Peyer's patch (tissue), 4 donors: ENCODE measurements around the gene SYNPO2. TPM values are rescaled to one million over a fixed set of nuclear protein-coding genes. Genes with fewer than 3 reads are reported as not detected.

ENCODE experiments used
- DNase-seq, 3 donors: peaks; one replicate each; pipeline ENCODE4 v3.0.0-alpha.2; 2017 to 2019
- H3K27ac ChIP-seq, 4 donors: fragments of 200-600 bp; sonication (generic); one replicate each; pipeline ENCODE4 v1.5.1; 2016 to 2019
- H3K27me3 ChIP-seq, 2 donors: fragments of 200-600 bp; sonication (generic); one replicate each; pipeline ENCODE4 v1.5.1; 2019
- H3K36me3 ChIP-seq, 3 donors: fragments of 200-600 bp; sonication (generic); one replicate each; pipeline ENCODE4 v1.5.1; 2016 to 2019
- H3K4me1 ChIP-seq, 4 donors: fragments of 200-600 bp; sonication (generic); one replicate each; pipeline ENCODE4 v1.5.1; 2016 to 2019
- H3K4me3 ChIP-seq, 4 donors: fragments of 200-600 bp; sonication (generic); 1 replicate in 3 of 4; 2 replicates in 1 of 4; pipeline ENCODE4 v1.5.1; 2016 to 2019; ENCODE audit warnings: mild to moderate bottlenecking in 1 of 4
- H3K9me3 ChIP-seq, 4 donors: fragments of 200-600 bp; sonication (generic); one replicate each; pipeline ENCODE4 v1.5.1; 2016 to 2019; ENCODE audit warnings: mild to moderate bottlenecking in 1 of 4
- CTCF ChIP-seq, 6 experiments: fragments of 450-650 bp in 4 of 6; fragments of 200-600 bp in 2 of 6; sonication (generic) in 1 of 6; IDR thresholded peaks; one replicate each; pipeline ENCODE4 v1.5.1; 2017 to 2019; ENCODE audit warnings: antibody characterized with exemption in 6 of 6, mild to moderate bottlenecking in 3 of 6, moderate library complexity in 1 of 6
- POLR2A ChIP-seq, 2 donors: fragments of 450-650 bp; IDR thresholded peaks; one replicate each; pipeline ENCODE4 v1.5.1; 2017; ENCODE audit warnings: antibody characterized with exemption in 2 of 2, mild to moderate bottlenecking in 2 of 2, moderate library complexity in 2 of 2
- total RNA-seq, 4 donors: library from RNA; depleted of rRNA; stranded (reverse); fragments of >200 nt; gene quantifications; one replicate each; pipeline ENCODE4 v1.1.0, GENCODE V29; 2016

SYNPO2 gene
- total RNA-seq, 4 donors from 2014 or later: 24.9 to 77.6 (median 41.1) TPM

GRCh38 chr4:118884716-118885115 is 3.9 kb upstream of the SYNPO2 start:
- no peak for DNase-seq
- H3K9me3 ChIP-seq: no peaks in the 10 kb centered on the region
- H3K4me3 ChIP-seq: no peak overlapping the region
- no peak overlapping the region for H3K27ac ChIP-seq
- no peaks in the 10 kb centered on the region for H3K36me3 ChIP-seq
- H3K27me3 ChIP-seq: no peaks in the 10 kb centered on the region
- peaks cover 0 to 7% (median 4%) of the 10 kb centered on the region in 4 donors for H3K4me1 ChIP-seq
- TF ChIP-seq POLR2A (IDR thresholded peaks at IDR 0.05) (no peak), CTCF (IDR thresholded peaks at IDR 0.05) (no peak)

DNA sequence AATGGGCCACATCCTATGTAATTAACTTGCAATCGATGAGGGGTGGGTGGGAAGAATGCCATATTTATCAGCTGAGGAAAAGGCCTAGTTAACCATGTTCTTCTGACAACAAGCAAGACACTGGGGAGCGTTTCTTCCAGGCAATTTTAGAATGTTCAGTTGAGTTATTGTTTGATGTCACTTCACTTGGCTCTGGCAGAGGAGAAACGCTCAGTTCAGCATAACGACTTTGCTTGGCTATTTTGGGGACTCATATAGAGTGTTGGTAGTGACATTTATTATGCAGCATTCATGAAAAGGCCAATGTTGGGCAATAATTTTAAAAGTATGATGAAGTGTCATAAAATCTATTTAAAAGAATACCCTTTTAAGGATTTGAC is 648 bp downstream of the SYNPO2 start:
- peak overlapping the region; percentile 40 to 81 (median 64) for H3K27ac ChIP-seq
- no peak for DNase-seq

GRCh38 chr4:118894034-118894433 is 5.4 kb downstream of the SYNPO2 start:
- H3K4me1 ChIP-seq: peaks cover 0 to 3% (median 0%) of the 10 kb centered on the region in 4 donors
- peak overlapping the region in 2 of 4 donors; percentile 25 to 81 for H3K27ac ChIP-seq

More for the DNA sequence above, 648 bp downstream of the SYNPO2 start:
- no peaks in the 10 kb centered on the region for H3K27me3 ChIP-seq
- no peaks in the 10 kb centered on the region for H3K36me3 ChIP-seq
- TF ChIP-seq POLR2A (IDR thresholded peaks at IDR 0.05) (no peak), CTCF (IDR thresholded peaks at IDR 0.05) (no peak)
- peak overlapping the region; percentile 31 to 63 (median 46) for H3K4me3 ChIP-seq
- peaks cover 0 to 7% (median 4%) of the 10 kb centered on the region in 4 donors for H3K4me1 ChIP-seq
- H3K9me3 ChIP-seq: no peaks in the 10 kb centered on the region

GRCh38 chr4:118898221-118898620 is 9.6 kb downstream of the SYNPO2 start:
- TF ChIP-seq CTCF (IDR thresholded peaks at IDR 0.05): no peak
- no peak for TF ChIP-seq POLR2A (IDR thresholded peaks at IDR 0.05)
- H3K27ac ChIP-seq: peak overlapping the region in 2 of 4 donors; percentile 37 to 41

More at GRCh38 chr4:118894034-118894433, 5.4 kb downstream of the SYNPO2 start:
- H3K36me3 ChIP-seq: no peaks in the 10 kb centered on the region
- no peak overlapping the region for H3K4me3 ChIP-seq
- no peaks in the 10 kb centered on the region for H3K9me3 ChIP-seq
- no peak for DNase-seq
- no peaks in the 10 kb centered on the region for H3K27me3 ChIP-seq
- no peak for TF ChIP-seq POLR2A (IDR thresholded peaks at IDR 0.05)
- TF ChIP-seq CTCF (IDR thresholded peaks at IDR 0.05): no peak

GRCh38 chr4:118898684-118899138 is 10.1 kb downstream of the SYNPO2 start:
- Histone ChIP-seq H3K9me3 (no peaks in the 10 kb centered on the region), H3K36me3 (no peaks in the 10 kb centered on the region), H3K4me1 (no peaks in the 10 kb centered on the region), H3K4me3 (no peak overlapping the region), H3K27ac (peak overlapping the region in 2 of 4 donors; percentile 37 to 41), H3K27me3 (no peaks in the 10 kb centered on the region)
- DNase-seq: no peak
- TF ChIP-seq CTCF (IDR thresholded peaks at IDR 0.05): no peak
- TF ChIP-seq POLR2A (IDR thresholded peaks at IDR 0.05): no peak

More at GRCh38 chr4:118898221-118898620, 9.6 kb downstream of the SYNPO2 start:
- Histone ChIP-seq H3K36me3 (no peaks in the 10 kb centered on the region), H3K4me1 (no peaks in the 10 kb centered on the region), H3K9me3 (no peaks in the 10 kb centered on the region), H3K4me3 (no peak overlapping the region), H3K27me3 (no peaks in the 10 kb centered on the region)
- DNase-seq: no peak

DNA sequence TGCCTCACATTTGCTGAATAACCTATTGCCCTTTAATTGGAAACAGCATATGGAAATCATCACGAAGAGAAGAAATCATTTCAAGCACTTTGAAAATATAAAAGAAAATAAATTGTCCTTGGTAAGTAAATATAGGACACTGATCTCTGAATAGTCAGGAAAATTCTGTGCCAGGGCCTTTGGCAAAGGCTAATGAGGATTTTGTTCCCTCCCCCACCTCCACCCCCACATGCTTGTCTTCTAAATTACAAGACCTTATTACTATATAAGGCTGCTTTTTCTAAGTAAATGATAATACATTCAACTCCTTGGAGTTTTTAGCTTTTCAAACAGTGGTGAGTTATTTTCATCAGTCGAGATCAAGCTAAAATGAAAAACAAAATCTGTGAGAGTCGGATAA is 15.8 kb downstream of the SYNPO2 start:
- Histone ChIP-seq H3K4me3 (no peak overlapping the region), H3K27ac (peak overlapping the region in 3 of 4 donors; percentile 3 to 54 (median 18)), H3K27me3 (no peaks in the 10 kb centered on the region), H3K36me3 (no peaks in the 10 kb centered on the region), H3K4me1 (no peaks in the 10 kb centered on the region), H3K9me3 (no peaks in the 10 kb centered on the region)
- DNase-seq: no peak
- TF ChIP-seq CTCF (IDR thresholded peaks at IDR 0.05) (no peak), POLR2A (IDR thresholded peaks at IDR 0.05) (no peak)
